Measurements from ENCODE around the gene RBP3. TPM values are rescaled to one million over a fixed set of nuclear protein-coding genes. Genes with fewer than 3 reads are reported as not detected.

RBP3 gene
- total RNA-seq, 1 experiment from 2014 or later: not detected

DNA sequence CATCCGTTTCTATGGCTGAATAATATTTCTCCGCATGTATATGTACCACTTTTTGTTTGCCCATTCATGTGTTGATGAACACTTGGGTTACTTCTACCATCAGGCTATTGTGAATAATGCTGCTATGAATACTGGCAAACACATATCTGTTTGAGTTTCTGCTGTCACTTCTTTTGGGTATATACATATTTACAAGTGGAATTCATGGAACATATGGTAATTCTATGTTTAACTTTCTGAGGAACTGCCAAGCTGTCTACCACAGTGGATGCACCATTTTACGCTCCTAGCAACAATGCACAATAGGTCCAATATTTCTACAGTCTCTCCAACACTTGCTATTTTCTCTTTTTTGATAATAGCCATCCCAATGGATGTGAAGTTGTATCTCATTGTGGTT lies 41.5 kb downstream of the RBP3 start:
- H3K27ac ChIP-seq (ENCODE audit: low read length): no peak overlapping the region
- no peaks in the 10 kb centered on the region for H3K36me3 ChIP-seq (ENCODE audit: control insufficient read depth, insufficient read depth, low read length)
- no peak overlapping the region for H3K4me3 ChIP-seq (ENCODE audit: low read depth in 2 of 2, low read length in 2 of 2)
- H3K4me1 ChIP-seq (ENCODE audit: control insufficient read depth, insufficient read depth, low read length): peaks cover 3% of the 10 kb centered on the region; the same call in 1 of the 2 replicates
- BruUV-seq (replicated peaks): no TSS peak
- intact Hi-C loops (cut with micrococcal nuclease; ENCODE audit: unreplicated experiment): no loop called here
- H3K9me3 ChIP-seq (ENCODE audit: control insufficient read depth, insufficient read depth, low read depth, low read length): no peaks in the 10 kb centered on the region
- no peaks in the 10 kb centered on the region for H3K27me3 ChIP-seq (ENCODE audit: control insufficient read depth, insufficient read depth, low read length)
- in situ Hi-C loops (cut with HindIII; ENCODE audit: low pct_unique_long_range_greater_than_20kb, low sequenced_read_pairs): no loop called here
- POLR2A ChIA-PET: no interaction called here
- DNase-seq (ENCODE audit: low read depth, low spot score) (no peak), ATAC-seq (no peak)
- CTCF ChIA-PET: no interaction called here
- TF ChIP-seq, protein P1, sequence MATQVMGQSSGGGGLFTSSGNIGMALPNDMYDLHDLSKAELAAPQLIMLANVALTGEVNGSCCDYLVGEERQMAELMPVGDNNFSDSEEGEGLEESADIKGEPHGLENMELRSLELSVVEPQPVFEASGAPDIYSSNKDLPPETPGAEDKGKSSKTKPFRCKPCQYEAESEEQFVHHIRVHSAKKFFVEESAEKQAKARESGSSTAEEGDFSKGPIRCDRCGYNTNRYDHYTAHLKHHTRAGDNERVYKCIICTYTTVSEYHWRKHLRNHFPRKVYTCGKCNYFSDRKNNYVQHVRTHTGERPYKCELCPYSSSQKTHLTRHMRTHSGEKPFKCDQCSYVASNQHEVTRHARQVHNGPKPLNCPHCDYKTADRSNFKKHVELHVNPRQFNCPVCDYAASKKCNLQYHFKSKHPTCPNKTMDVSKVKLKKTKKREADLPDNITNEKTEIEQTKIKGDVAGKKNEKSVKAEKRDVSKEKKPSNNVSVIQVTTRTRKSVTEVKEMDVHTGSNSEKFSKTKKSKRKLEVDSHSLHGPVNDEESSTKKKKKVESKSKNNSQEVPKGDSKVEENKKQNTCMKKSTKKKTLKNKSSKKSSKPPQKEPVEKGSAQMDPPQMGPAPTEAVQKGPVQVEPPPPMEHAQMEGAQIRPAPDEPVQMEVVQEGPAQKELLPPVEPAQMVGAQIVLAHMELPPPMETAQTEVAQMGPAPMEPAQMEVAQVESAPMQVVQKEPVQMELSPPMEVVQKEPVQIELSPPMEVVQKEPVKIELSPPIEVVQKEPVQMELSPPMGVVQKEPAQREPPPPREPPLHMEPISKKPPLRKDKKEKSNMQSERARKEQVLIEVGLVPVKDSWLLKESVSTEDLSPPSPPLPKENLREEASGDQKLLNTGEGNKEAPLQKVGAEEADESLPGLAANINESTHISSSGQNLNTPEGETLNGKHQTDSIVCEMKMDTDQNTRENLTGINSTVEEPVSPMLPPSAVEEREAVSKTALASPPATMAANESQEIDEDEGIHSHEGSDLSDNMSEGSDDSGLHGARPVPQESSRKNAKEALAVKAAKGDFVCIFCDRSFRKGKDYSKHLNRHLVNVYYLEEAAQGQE (IDR thresholded peaks at IDR 0.05; ENCODE audit: insufficient read depth in 1 of 2, low read depth in 2 of 2, low read length in 1 of 2): no peak
- no peak for TF ChIP-seq SIN3A (IDR thresholded peaks at IDR 0.05; ENCODE audit: borderline replicate concordance, insufficient read depth, low read depth, low read length)
- TF ChIP-seq POLR2AphosphoS5 (IDR thresholded peaks at IDR 0.05; ENCODE audit: low read depth, low read length): no peak
- TF ChIP-seq, protein P2, sequence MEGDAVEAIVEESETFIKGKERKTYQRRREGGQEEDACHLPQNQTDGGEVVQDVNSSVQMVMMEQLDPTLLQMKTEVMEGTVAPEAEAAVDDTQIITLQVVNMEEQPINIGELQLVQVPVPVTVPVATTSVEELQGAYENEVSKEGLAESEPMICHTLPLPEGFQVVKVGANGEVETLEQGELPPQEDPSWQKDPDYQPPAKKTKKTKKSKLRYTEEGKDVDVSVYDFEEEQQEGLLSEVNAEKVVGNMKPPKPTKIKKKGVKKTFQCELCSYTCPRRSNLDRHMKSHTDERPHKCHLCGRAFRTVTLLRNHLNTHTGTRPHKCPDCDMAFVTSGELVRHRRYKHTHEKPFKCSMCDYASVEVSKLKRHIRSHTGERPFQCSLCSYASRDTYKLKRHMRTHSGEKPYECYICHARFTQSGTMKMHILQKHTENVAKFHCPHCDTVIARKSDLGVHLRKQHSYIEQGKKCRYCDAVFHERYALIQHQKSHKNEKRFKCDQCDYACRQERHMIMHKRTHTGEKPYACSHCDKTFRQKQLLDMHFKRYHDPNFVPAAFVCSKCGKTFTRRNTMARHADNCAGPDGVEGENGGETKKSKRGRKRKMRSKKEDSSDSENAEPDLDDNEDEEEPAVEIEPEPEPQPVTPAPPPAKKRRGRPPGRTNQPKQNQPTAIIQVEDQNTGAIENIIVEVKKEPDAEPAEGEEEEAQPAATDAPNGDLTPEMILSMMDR (IDR thresholded peaks at IDR 0.05): no peak
- no peak for TF ChIP-seq TCF7L2 (IDR thresholded peaks at IDR 0.05; ENCODE audit: low read depth, low read length)

DNA sequence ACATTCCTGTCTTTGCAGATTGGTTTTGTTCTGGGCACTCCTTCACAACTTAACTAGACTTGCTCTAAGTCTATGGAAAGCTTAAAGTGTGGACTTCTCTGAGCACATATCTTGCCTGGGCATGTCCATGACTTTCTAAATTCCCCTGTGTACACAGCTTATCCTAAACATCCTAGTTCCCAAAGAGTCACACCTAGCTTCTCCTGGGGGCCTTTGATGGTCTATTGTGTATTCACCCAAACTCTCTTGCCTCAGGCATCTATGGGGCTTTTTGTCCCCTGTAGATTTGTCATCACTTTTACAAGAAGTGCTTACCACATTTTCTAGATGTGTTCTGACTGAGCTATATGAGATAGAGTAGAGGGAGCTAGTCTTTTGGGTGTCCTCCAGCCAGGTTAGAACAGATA lies 48.2 kb downstream of the RBP3 start:
- in situ Hi-C loops (cut with HindIII; ENCODE audit: low pct_unique_long_range_greater_than_20kb, low sequenced_read_pairs): no loop called here
- Histone ChIP-seq H3K4me1 (ENCODE audit: control insufficient read depth, insufficient read depth, low read length) (peaks cover 17% of the 10 kb centered on the region), H3K9me3 (ENCODE audit: control insufficient read depth, insufficient read depth, low read depth, low read length) (no peaks in the 10 kb centered on the region), H3K36me3 (ENCODE audit: control insufficient read depth, insufficient read depth, low read length) (no peaks in the 10 kb centered on the region), H3K27ac (ENCODE audit: low read length) (peak overlapping the region; percentile 60), H3K27me3 (ENCODE audit: control insufficient read depth, insufficient read depth, low read length) (no peaks in the 10 kb centered on the region), H3K4me3 (ENCODE audit: low read depth in 2 of 2, low read length in 2 of 2) (no peak overlapping the region)
- ATAC-seq (peak; percentile 65), DNase-seq (ENCODE audit: low read depth, low spot score) (no peak)
- TF ChIP-seq, protein P2 (IDR thresholded peaks at IDR 0.05): no peak
- no peak for TF ChIP-seq SIN3A (IDR thresholded peaks at IDR 0.05; ENCODE audit: borderline replicate concordance, insufficient read depth, low read depth, low read length)
- no TSS peak for BruUV-seq (replicated peaks)
- CTCF ChIA-PET: no interaction called here
- intact Hi-C loops (cut with micrococcal nuclease; ENCODE audit: unreplicated experiment): no loop called here
- POLR2A ChIA-PET: no interaction called here
